GM12878 (cell line): ENCODE data around the gene PPP1R3G. TPM values are rescaled to one million over a fixed set of nuclear protein-coding genes. Genes with fewer than 3 reads are reported as not detected.

Source experiments
- ATAC-seq: fragments of 200-7000 bp; cut with Tn5 transposase; 3 replicates; pipeline ENCODE4 v1.9.1; 2020; ENCODE audit warnings: mild to moderate bottlenecking, moderate library complexity
- BruUV-seq: library from RNA; stranded (reverse); fragments of 400-500 nt; replicated peaks from 2 replicates; lab custom pipeline; 2021; lab: Mats Ljungman, UMichigan
- CTCF ChIA-PET: fragments of 300-600 bp; sonication (Branson Sonifier 250); formaldehyde crosslinking; extraction: SDS; loops from one replicate; lab custom pipeline; 2021; ENCODE audit warnings: inconsistent platforms; lab: Yijun Ruan, JAX
- POLR2A ChIA-PET: fragments of 350-600 bp; formaldehyde crosslinking; extraction: SDS; loops from one replicate; lab custom pipeline; 2021; ENCODE audit warnings: inconsistent platforms; lab: Charles Lee
- RAD21 ChIA-PET: fragments of 300-600 bp; sonication (Branson Sonifier 250); formaldehyde crosslinking; loops from one replicate; lab custom pipeline; 2023; ENCODE audit warnings: antibody characterized with exemption; ENCODE audit not compliant: unreplicated experiment; lab: Charles Lee
- SMC1A ChIA-PET: fragments of 300-600 bp; sonication (Branson Sonifier 250); formaldehyde crosslinking; loops from one replicate; lab custom pipeline; 2023; ENCODE audit not compliant: unreplicated experiment, uncharacterized antibody; lab: Charles Lee
- DNase-seq: peaks from one replicate; pipeline ENCODE4 v3.0.0-alpha.2; 2011; ENCODE audit warnings: low read depth, low spot score
- FAIRE-seq: peaks from 3 replicates; lab custom pipeline; 2011; peaks lifted over from hg19 to GRCh38; lab: Jason Lieb, UNC
- H2AFZ ChIP-seq: 2 replicates; pipeline ENCODE4 v1.6.0; 2011; ENCODE audit warnings: low read depth, low read length, control low read depth; ENCODE audit not compliant: control insufficient read depth
- H3K27ac ChIP-seq: 2 replicates; pipeline ENCODE4 v1.5.1; 2011; ENCODE audit warnings: control low read depth; ENCODE audit not compliant: control insufficient read depth, insufficient read depth
- H3K27me3 ChIP-seq, 2 experiments: replicated peaks in 1 of 2; 2 replicates each; pipeline versions ENCODE4 v1.6.0 to v1.6.1; 2011; ENCODE audit warnings: low read length in 1 of 2; ENCODE audit not compliant: control insufficient read depth in 2 of 2, insufficient read depth in 2 of 2
- H3K36me3 ChIP-seq, 2 experiments: 2 replicates each; pipeline ENCODE4 v1.5.1; 2011; ENCODE audit warnings: low read length in 1 of 2; ENCODE audit not compliant: control insufficient read depth in 2 of 2, insufficient read depth in 2 of 2
- H3K4me1 ChIP-seq: 2 replicates; pipeline ENCODE4 v1.6.1; 2011; ENCODE audit warnings: mild to moderate bottlenecking, low read length, moderate library complexity, mixed read lengths; ENCODE audit not compliant: control insufficient read depth, insufficient read depth
- H3K4me2 ChIP-seq: 2 replicates; pipeline ENCODE4 v1.6.0; 2011; ENCODE audit warnings: control low read depth; ENCODE audit not compliant: control insufficient read depth, insufficient read depth
- H3K4me3 ChIP-seq: fragments of 200-600 bp; sonication (generic); 2 replicates; pipeline ENCODE4 v1.5.1; 2016
- H3K79me2 ChIP-seq: 2 replicates; pipeline ENCODE4 v1.6.0; 2011; ENCODE audit warnings: low read length; ENCODE audit not compliant: control insufficient read depth, insufficient read depth
- H3K9ac ChIP-seq: 2 replicates; pipeline ENCODE4 v1.8.0; 2011; ENCODE audit warnings: low read length, control low read depth, mixed read lengths; ENCODE audit not compliant: control insufficient read depth, insufficient read depth
- H3K9me3 ChIP-seq: replicated peaks from 3 replicates; pipeline ENCODE4 v1.5.1; 2011; ENCODE audit warnings: mild to moderate bottlenecking, low read length; ENCODE audit not compliant: control insufficient read depth, insufficient read depth
- H4K20me1 ChIP-seq: 2 replicates; pipeline ENCODE4 v1.6.0; 2011; ENCODE audit not compliant: control insufficient read depth, insufficient read depth
- CBFB ChIP-seq: IDR thresholded peaks from 2 replicates; pipeline ENCODE4 v1.6.1; 2016; ENCODE audit warnings: antibody characterized with exemption, low read depth
- EGR1 ChIP-seq, 2 experiments: IDR thresholded peaks; 1 replicate in 1 of 2; 2 replicates in 1 of 2; pipeline ENCODE4 v1.6.1; 2011 to 2012; ENCODE audit warnings: low read depth in 2 of 2, low read length in 2 of 2, borderline replicate concordance in 1 of 2, mild to moderate bottlenecking in 1 of 2, moderate library complexity in 1 of 2
- HDGF ChIP-seq: fragments of 450-650 bp; IDR thresholded peaks from 2 replicates; pipeline ENCODE4 v1.6.1; 2016; ENCODE audit warnings: antibody characterized with exemption
- IKZF2 ChIP-seq, 2 experiments: fragments of 450-650 bp; IDR thresholded peaks; 2 replicates each; pipeline ENCODE4 v1.6.1; 2017; ENCODE audit warnings: mild to moderate bottlenecking in 2 of 2, moderate library complexity in 2 of 2
- IRF3 ChIP-seq: fragments of 450-650 bp; IDR thresholded peaks from 2 replicates; pipeline ENCODE4 v1.6.1; 2014; ENCODE audit warnings: mild to moderate bottlenecking
- IRF4 ChIP-seq: IDR thresholded peaks from 2 replicates; pipeline ENCODE4 v1.6.1; 2011; ENCODE audit warnings: low read depth, low read length
- MXI1 ChIP-seq: fragments of 150-350 bp; IDR thresholded peaks from 2 replicates; pipeline ENCODE4 v1.6.1; 2011; ENCODE audit warnings: low read depth, mild to moderate bottlenecking, inconsistent platforms, low read length, improper control_type of control experiment
- NR2C1 ChIP-seq: fragments of 450-650 bp; IDR thresholded peaks from 2 replicates; pipeline ENCODE4 v1.6.1; 2017; ENCODE audit warnings: antibody characterized with exemption, mild to moderate bottlenecking, moderate library complexity
- PBX3 ChIP-seq: IDR thresholded peaks from 2 replicates; pipeline ENCODE4 v1.6.1; 2011; ENCODE audit warnings: mild to moderate bottlenecking, low read depth, low read length, moderate library complexity; ENCODE audit not compliant: insufficient replicate concordance
- REST ChIP-seq: IDR thresholded peaks from 2 replicates; pipeline ENCODE4 v1.6.1; 2012; ENCODE audit warnings: mild to moderate bottlenecking, low read depth, low read length
- RUNX3 ChIP-seq: IDR thresholded peaks from 2 replicates; pipeline ENCODE4 v1.6.1; 2012; ENCODE audit warnings: low read length, inconsistent platforms
- SIX5 ChIP-seq: IDR thresholded peaks from 2 replicates; pipeline ENCODE4 v1.6.1; 2011; ENCODE audit warnings: mild to moderate bottlenecking, low read depth, low read length, moderate library complexity; ENCODE audit not compliant: severe bottlenecking
- SREBF1 ChIP-seq: IDR thresholded peaks from 2 replicates; pipeline ENCODE4 v1.6.1; 2012; ENCODE audit warnings: mild to moderate bottlenecking, low read length
- STAT1 ChIP-seq: fragments of 450-650 bp; conservative IDR thresholded peaks from 2 replicates; pipeline ENCODE4 v1.6.1; 2014; ENCODE audit warnings: antibody characterized with exemption, mild to moderate bottlenecking
- STAT3 ChIP-seq: IDR thresholded peaks from 2 replicates; pipeline ENCODE4 v1.6.1; 2011; ENCODE audit warnings: low read depth, low read length, improper control_type of control experiment
- WGBS: methylation state at CpG from one replicate; pipeline ENCODE4 v1.1.6; 2016; ENCODE audit warnings: low lambda C conversion rate; ENCODE audit not compliant: insufficient replicate concordance, insufficient coverage; ENCODE audit errors: missing lambda C conversion rate; 5-methylcytosine and 5-hydroxymethylcytosine counted together
- in situ Hi-C: fragments of 300-500 bp; cut with MboI; formaldehyde crosslinking; loops from 9 replicates; pipeline ENCODE4 v1.14.3; 2018; ENCODE audit warnings: mixed read lengths
- intact Hi-C: fragments of 100-400 bp; cut with micrococcal nuclease; formaldehyde crosslinking; loops from one replicate; pipeline ENCODE4 v1.14.2; 2022; ENCODE audit not compliant: unreplicated experiment
- polyA plus RNA-seq, 11 experiments: library from polyadenylated mRNA; depleted of rRNA in 4 of 11; unstranded in 6 of 11; stranded (reverse) in 5 of 11; fragments of >200 nt; fragmentation: Nextera tagmentation in 4 of 11; fragmentation: Illumina TruSeq in 1 of 11; extraction: Ambion mirVana in 4 of 11; extraction: Trizol in 1 of 11; gene quantifications; 1 replicate in 1 of 11; 2 replicates in 10 of 11; pipeline versions ENCODE4 v1.2.1 to v1.2.3, GENCODE V29; 2011 to 2016; ENCODE audit warnings: inconsistent platforms in 2 of 11, missing spikeins in 2 of 11, low read depth in 1 of 11
- total RNA-seq, 4 experiments: library from RNA; depleted of rRNA in 3 of 4; stranded (reverse); fragments of >200 nt in 3 of 4; fragmentation: Illumina TruSeq in 1 of 4; extraction: Trizol in 1 of 4; gene quantifications; 2 replicates each; pipeline versions ENCODE4 v1.2.1 to v1.2.3, GENCODE V29; 2013 to 2021

PPP1R3G gene
- total and polyA plus RNA-seq, 10 of the 15 experiments (the other 5 are each of a cell fraction or from before 2014, with no cell fraction given) = 0.01 to 0.10 (median 0.04) TPM; not detected in 4

- FAIRE-seq (no peak), DNase-seq (no peak), ATAC-seq (no peak)
- Histone ChIP-seq H3K27ac (no peak overlapping the region), H3K79me2 (no peaks in the 10 kb centered on the region), H3K4me1 (no peaks in the 10 kb centered on the region), H3K4me2 (no peak overlapping the region), H3K36me3 (no peaks in the 10 kb centered on the region), H3K9ac (no peak overlapping the region), H3K4me3 (no peak overlapping the region), H4K20me1 (no peaks in the 10 kb centered on the region), H3K27me3 (no peaks in the 10 kb centered on the region), H3K9me3 (no peaks in the 10 kb centered on the region), H2AFZ (no peak overlapping the region)
- POLR2A ChIA-PET = no interaction called here
- RAD21 ChIA-PET = no interaction called here
- CTCF ChIA-PET = no interaction called here
- WGBS = 79% methylated on average over 6 of the region's 6 CpGs
- TF ChIP-seq HDGF (no peak), STAT3 (no peak), MXI1 (no peak), NR2C1 (no peak), IKZF2 (IDR thresholded peaks at IDR 0.05) (no peak), IRF3 (no peak), IRF4 (no peak)
- SMC1A ChIA-PET = no interaction called here
- intact Hi-C loops (no loop called here), in situ Hi-C loops (no loop called here)
- no TSS peak for BruUV-seq
Measured at GRCh38 chr6:5104667-5105066, 19.5 kb downstream of the PPP1R3G start.

GRCh38 chr6:5105146-5105545 lies 20.0 kb downstream of the PPP1R3G start:
- RAD21 ChIA-PET = no interaction called here
- H3K27me3 ChIP-seq = no peaks in the 10 kb centered on the region
- POLR2A ChIA-PET = no interaction called here
- H3K36me3 ChIP-seq = no peaks in the 10 kb centered on the region
- DNase-seq (no peak), FAIRE-seq (no peak), ATAC-seq (no peak)
- in situ Hi-C loops = no loop called here
- H2AFZ ChIP-seq = no peak overlapping the region
- SMC1A ChIA-PET = no interaction called here
- BruUV-seq = no TSS peak
- no peak overlapping the region for H3K4me2 ChIP-seq
- no peaks in the 10 kb centered on the region for H3K79me2 ChIP-seq
- CTCF ChIA-PET = no interaction called here
- no peak overlapping the region for H3K27ac ChIP-seq
- no peaks in the 10 kb centered on the region for H3K9me3 ChIP-seq
- 97% methylated on average over 10 of the region's 10 CpGs for WGBS
- H4K20me1 ChIP-seq = no peaks in the 10 kb centered on the region
- H3K4me3 ChIP-seq = no peak overlapping the region
- no peak overlapping the region for H3K9ac ChIP-seq
- intact Hi-C loops = no loop called here
- no peaks in the 10 kb centered on the region for H3K4me1 ChIP-seq
- TF ChIP-seq STAT1 (no peak), EGR1 (IDR thresholded peaks at IDR 0.05; ENCODE audit: borderline replicate concordance in 1 of 2, low read depth in 2 of 2, low read length in 2 of 2) (no peak), SREBF1 (no peak), SIX5 (no peak), CBFB (no peak), RUNX3 (no peak), REST (no peak), PBX3 (no peak)
